Testis (tissue), 2 donors: Measurements from ENCODE around the gene PLET1.

ENCODE experiments used
- CTCF ChIP-seq, 3 experiments: fragments of 450-650 bp in 2 of 3; fragments of 200-600 bp in 1 of 3; sonication (generic) in 1 of 3; IDR thresholded peaks; one replicate each; pipeline ENCODE4 v1.5.1; 2016 to 2019; ENCODE audit warnings: antibody characterized with exemption in 3 of 3, mild to moderate bottlenecking in 2 of 3, moderate library complexity in 1 of 3
- POLR2A ChIP-seq: fragments of 450-650 bp; IDR thresholded peaks from one replicate; pipeline ENCODE4 v1.6.1; 2017; ENCODE audit warnings: antibody characterized with exemption, mild to moderate bottlenecking, moderate library complexity

GRCh38 chr11:112306230-112306629 lies 45.6 kb upstream of the PLET1 start:
- no peak for TF ChIP-seq POLR2A
- TF ChIP-seq CTCF (IDR thresholded peaks at IDR 0.05) = no peak
